Trophoblast cell (in vitro differentiated cells and primary cell): ENCODE data around the gene EHF.
"Not testable (repeated sequence)": the region's sequence is repeated elsewhere in the genome, so short reads cannot be mapped to it uniquely, and the experiment has no call there.

Experiments used
- DNase-seq, 2 donors: peaks; one replicate each; pipeline ENCODE4 v3.0.0-alpha.2; 2016
- H2AFZ ChIP-seq: 2 replicates; pipeline ENCODE4 v1.6.1; 2013; ENCODE audit warnings: low read length, moderate library complexity, mild to moderate bottlenecking; ENCODE audit not compliant: insufficient read depth, poor library complexity
- H2AK5ac ChIP-seq: 2 replicates; pipeline ENCODE4 v1.6.1; 2013; ENCODE audit warnings: mild to moderate bottlenecking, low read length
- H2BK120ac ChIP-seq: 2 replicates; pipeline ENCODE4 v1.6.1; 2013; ENCODE audit warnings: low read length, mild to moderate bottlenecking, moderate library complexity; ENCODE audit not compliant: insufficient read depth, poor library complexity
- H2BK12ac ChIP-seq: 2 replicates; pipeline ENCODE4 v1.6.1; 2013; ENCODE audit warnings: mild to moderate bottlenecking, low read length, moderate library complexity
- H2BK5ac ChIP-seq: 2 replicates; pipeline ENCODE4 v1.6.1; 2013; ENCODE audit warnings: low read length, low read depth, moderate library complexity, mild to moderate bottlenecking; ENCODE audit not compliant: poor library complexity
- H3K14ac ChIP-seq: 2 replicates; pipeline ENCODE4 v1.6.1; 2013; ENCODE audit warnings: mild to moderate bottlenecking, low read length
- H3K18ac ChIP-seq: 2 replicates; pipeline ENCODE4 v1.6.1; 2013; ENCODE audit warnings: mild to moderate bottlenecking, low read length
- H3K23ac ChIP-seq: 2 replicates; pipeline ENCODE4 v1.6.1; 2013; ENCODE audit warnings: low read length
- H3K27ac ChIP-seq: 2 replicates; pipeline ENCODE4 v1.5.1; 2013; ENCODE audit warnings: low read depth, mild to moderate bottlenecking, inconsistent platforms, low read length, moderate library complexity
- H3K27me3 ChIP-seq: 2 replicates; pipeline ENCODE4 v1.6.1; 2013; ENCODE audit warnings: inconsistent platforms, mild to moderate bottlenecking, low read length, moderate library complexity; ENCODE audit not compliant: insufficient read depth
- H3K36me3 ChIP-seq, 2 experiments: 1 replicate in 1 of 2; 2 replicates in 1 of 2; pipeline ENCODE4 v1.6.1; 2013; ENCODE audit warnings: low read length in 2 of 2, mild to moderate bottlenecking in 2 of 2, moderate library complexity in 1 of 2; ENCODE audit not compliant: insufficient read depth in 2 of 2, control insufficient read depth in 1 of 2
- H3K4ac ChIP-seq: 2 replicates; pipeline ENCODE4 v1.6.1; 2013; ENCODE audit warnings: low read depth, mild to moderate bottlenecking, low read length, moderate library complexity
- H3K4me1 ChIP-seq, 2 experiments: 1 replicate in 1 of 2; 2 replicates in 1 of 2; pipeline ENCODE4 v1.6.1; 2013; ENCODE audit warnings: low read length in 2 of 2, mild to moderate bottlenecking in 2 of 2, moderate library complexity in 1 of 2; ENCODE audit not compliant: insufficient read depth in 2 of 2, control insufficient read depth in 1 of 2
- H3K4me2 ChIP-seq: 2 replicates; pipeline ENCODE4 v1.6.1; 2013; ENCODE audit warnings: inconsistent platforms, mild to moderate bottlenecking, low read length, moderate library complexity
- H3K4me3 ChIP-seq: 2 replicates; pipeline ENCODE4 v1.5.1; 2013; ENCODE audit warnings: mild to moderate bottlenecking, low read depth, low read length, inconsistent platforms
- H3K79me1 ChIP-seq: one replicate; pipeline ENCODE4 v1.6.1; 2013; ENCODE audit warnings: low read length
- H3K79me2 ChIP-seq: 2 replicates; pipeline ENCODE4 v1.6.1; 2013; ENCODE audit warnings: low read length, mild to moderate bottlenecking; ENCODE audit not compliant: control insufficient read depth, insufficient read depth, poor library complexity
- H3K9ac ChIP-seq: 2 replicates; pipeline ENCODE4 v1.6.1; 2013; ENCODE audit warnings: mild to moderate bottlenecking, low read length
- H3K9me3 ChIP-seq: 2 replicates; pipeline ENCODE4 v1.6.1; 2013; ENCODE audit warnings: low read depth, mild to moderate bottlenecking, control low read depth, inconsistent platforms, low read length; ENCODE audit not compliant: insufficient read depth
- H4K12ac ChIP-seq: 2 replicates; pipeline ENCODE4 v1.6.1; 2013; ENCODE audit warnings: low read depth, mild to moderate bottlenecking, low read length, moderate library complexity
- H4K8ac ChIP-seq: 2 replicates; pipeline ENCODE4 v1.6.1; 2013; ENCODE audit warnings: low read depth, mild to moderate bottlenecking, low read length, moderate library complexity
- H4K91ac ChIP-seq: one replicate; pipeline ENCODE4 v1.6.1; 2013; ENCODE audit warnings: low read depth, mild to moderate bottlenecking, low read length, moderate library complexity
- WGBS: extraction: QIAGEN DNeasy Blood & Tissue Kit; methylation state at CpG from one replicate; pipeline ENCODE4 v1.1.7; 2013; ENCODE audit warnings: missing lambda C conversion rate; ENCODE audit not compliant: insufficient read length, insufficient coverage; ENCODE audit errors: extremely low coverage; 5-methylcytosine and 5-hydroxymethylcytosine counted together

The EHF gene

DNA sequence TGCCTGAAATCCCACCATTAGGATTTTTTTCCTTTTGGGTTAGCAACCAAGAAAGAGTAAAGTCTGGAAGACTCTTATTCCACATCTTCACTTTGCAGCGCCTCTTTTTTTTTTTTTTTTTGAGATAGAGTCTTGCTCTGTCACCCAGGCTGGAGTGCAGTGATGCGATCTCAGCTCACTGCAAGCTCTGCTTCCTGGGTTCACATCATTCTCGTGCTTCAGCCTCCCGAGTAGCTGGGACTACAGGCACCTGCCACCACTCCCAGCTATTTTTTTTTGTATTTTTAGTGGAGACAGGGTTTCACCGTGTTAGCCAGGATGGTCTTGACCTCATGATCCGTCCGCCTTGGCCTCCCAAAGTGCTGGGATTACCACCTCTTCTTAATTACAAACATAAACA is 31.7 kb upstream of the EHF start:
- not testable (repeated sequence) for H2BK5ac ChIP-seq, H3K27me3 ChIP-seq

DNA sequence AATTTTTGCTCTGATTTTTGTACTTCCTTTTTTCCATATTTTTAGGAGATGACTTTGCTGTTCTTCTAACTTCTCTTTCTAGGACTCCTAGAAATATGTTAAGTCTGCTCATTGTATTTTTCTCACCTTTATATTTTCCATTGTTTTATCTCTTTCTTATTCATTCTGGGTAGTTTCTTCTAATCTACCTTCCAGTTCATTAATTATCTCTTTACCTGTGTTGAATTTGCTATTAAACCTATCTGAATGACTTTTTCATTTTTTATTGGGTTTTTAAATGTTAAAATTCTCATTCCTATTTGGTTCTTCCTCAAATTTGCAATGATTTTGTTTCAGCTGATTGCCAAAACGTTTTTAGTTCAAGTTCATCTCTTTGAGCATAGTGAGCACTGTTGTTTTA is 27.8 kb upstream of the EHF start:
- Histone ChIP-seq H2BK5ac (no peak overlapping the region), H2AK5ac (no peak overlapping the region), H2BK120ac (no peak overlapping the region), H4K8ac (no peak overlapping the region), H3K4me1 (no peaks in the 10 kb centered on the region), H2AFZ (no peak overlapping the region), H3K27me3 (no peaks in the 10 kb centered on the region), H3K4me2 (no peak overlapping the region), H3K79me2 (no peaks in the 10 kb centered on the region), H3K18ac (no peak overlapping the region), H4K12ac (no peak overlapping the region), H3K14ac (no peak overlapping the region), H3K9ac (no peak overlapping the region), H3K4ac (no peak overlapping the region), H3K4me3 (no peak overlapping the region), H3K27ac (no peak overlapping the region), H4K91ac (no peak overlapping the region), H3K36me3 (no peaks in the 10 kb centered on the region), H2BK12ac (no peak overlapping the region), H3K23ac (no peak overlapping the region), H3K79me1 (no peaks in the 10 kb centered on the region), H3K9me3 (no peaks in the 10 kb centered on the region)
- no peak for DNase-seq
- no CpG with 5 or more reads among the region's 1 CpG for WGBS

More for the DNA sequence above, 31.7 kb upstream of the EHF start:
- not testable (repeated sequence) for H4K12ac ChIP-seq, H4K91ac ChIP-seq, H3K23ac ChIP-seq, H3K18ac ChIP-seq, H3K4me2 ChIP-seq, DNase-seq, H4K8ac ChIP-seq, H3K14ac ChIP-seq, H3K4me3 ChIP-seq, H2AFZ ChIP-seq, H3K4ac ChIP-seq, H2AK5ac ChIP-seq, H3K9ac ChIP-seq, H3K36me3 ChIP-seq, H3K9me3 ChIP-seq, H3K79me1 ChIP-seq, H2BK120ac ChIP-seq, H3K27ac ChIP-seq, H3K79me2 ChIP-seq, H3K4me1 ChIP-seq, H2BK12ac ChIP-seq
- WGBS = no CpG with 5 or more reads among the region's 7 CpGs

DNA sequence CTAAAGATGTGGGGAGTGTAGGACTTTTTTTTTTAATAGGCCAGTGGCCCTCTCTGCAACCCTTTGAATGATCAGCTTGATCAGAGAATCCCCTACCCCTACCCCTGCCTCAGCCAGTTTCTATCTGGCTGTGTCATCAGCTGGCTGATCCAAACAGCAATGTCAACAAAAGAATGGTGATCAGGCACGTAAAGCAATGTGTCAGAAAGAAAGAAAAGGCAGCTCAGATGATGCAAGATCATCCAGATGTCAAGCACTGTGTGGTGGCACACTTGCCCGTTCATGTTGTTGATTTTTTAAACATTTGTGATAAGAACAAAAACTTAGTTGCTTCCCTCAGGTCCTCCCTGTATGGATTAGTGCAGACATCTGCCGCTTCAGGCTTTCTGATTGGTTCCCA is 26.3 kb upstream of the EHF start:
- Histone ChIP-seq H3K4ac (no peak overlapping the region), H3K4me2 (no peak overlapping the region), H2BK5ac (no peak overlapping the region), H3K18ac (no peak overlapping the region), H3K79me2 (no peaks in the 10 kb centered on the region), H3K27me3 (no peaks in the 10 kb centered on the region), H4K12ac (no peak overlapping the region), H3K9me3 (no peaks in the 10 kb centered on the region), H2BK120ac (no peak overlapping the region), H2BK12ac (no peak overlapping the region), H3K36me3 (no peaks in the 10 kb centered on the region), H2AK5ac (no peak overlapping the region), H3K27ac (no peak overlapping the region), H2AFZ (no peak overlapping the region), H4K8ac (no peak overlapping the region), H4K91ac (no peak overlapping the region), H3K4me3 (no peak overlapping the region), H3K14ac (no peak overlapping the region), H3K79me1 (no peaks in the 10 kb centered on the region), H3K4me1 (no peaks in the 10 kb centered on the region), H3K23ac (no peak overlapping the region), H3K9ac (no peak overlapping the region)
- DNase-seq = no peak
- no CpG with 5 or more reads among the region's 3 CpGs for WGBS

DNA sequence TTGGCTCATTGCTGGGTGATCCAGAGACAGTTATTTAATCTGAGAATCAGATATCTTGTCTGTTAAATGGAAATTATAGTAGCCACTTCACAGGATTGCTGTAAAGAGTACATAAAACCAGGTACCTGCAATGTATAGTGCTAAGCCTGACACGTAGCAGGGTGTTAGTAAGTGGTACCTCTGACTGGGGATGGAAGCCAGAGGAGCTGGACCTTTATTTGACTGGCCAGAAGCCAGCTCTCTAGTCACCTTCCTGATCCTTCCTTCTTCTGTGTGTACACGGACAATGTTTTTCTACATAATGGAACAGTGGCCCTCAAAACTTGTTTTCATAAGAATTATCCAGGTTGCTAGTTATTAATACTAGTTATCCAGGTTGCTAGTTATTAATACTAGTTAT is 25.5 kb upstream of the EHF start:
- H2AFZ ChIP-seq = no peak overlapping the region
- no peaks in the 10 kb centered on the region for H3K36me3 ChIP-seq
- no CpG with 5 or more reads among the region's 2 CpGs for WGBS

More for the DNA sequence above, 25.5 kb upstream of the EHF start:
- Histone ChIP-seq H3K9ac (no peak overlapping the region), H4K12ac (no peak overlapping the region), H3K79me1 (no peaks in the 10 kb centered on the region), H3K27ac (no peak overlapping the region), H3K27me3 (no peaks in the 10 kb centered on the region), H2BK120ac (no peak overlapping the region), H3K4ac (no peak overlapping the region), H3K4me2 (no peak overlapping the region), H2BK12ac (no peak overlapping the region), H3K18ac (no peak overlapping the region), H2AK5ac (no peak overlapping the region), H4K8ac (no peak overlapping the region), H3K4me3 (no peak overlapping the region), H4K91ac (no peak overlapping the region), H3K14ac (no peak overlapping the region), H2BK5ac (no peak overlapping the region), H3K4me1 (peaks cover under 1% of the 10 kb centered on the region in 2 experiments), H3K9me3 (no peaks in the 10 kb centered on the region), H3K23ac (no peak overlapping the region), H3K79me2 (no peaks in the 10 kb centered on the region)
- DNase-seq = no peak
